ENCODE measurements around the gene DLGAP1. TPM values are rescaled to one million over a fixed set of nuclear protein-coding genes. Genes with fewer than 3 reads are reported as not detected.

Gene DLGAP1
- total and polyA plus RNA-seq, 2 of the 4 experiments (the other 2 are of a cell fraction): under 0.01 to 0.09 TPM

DNA sequence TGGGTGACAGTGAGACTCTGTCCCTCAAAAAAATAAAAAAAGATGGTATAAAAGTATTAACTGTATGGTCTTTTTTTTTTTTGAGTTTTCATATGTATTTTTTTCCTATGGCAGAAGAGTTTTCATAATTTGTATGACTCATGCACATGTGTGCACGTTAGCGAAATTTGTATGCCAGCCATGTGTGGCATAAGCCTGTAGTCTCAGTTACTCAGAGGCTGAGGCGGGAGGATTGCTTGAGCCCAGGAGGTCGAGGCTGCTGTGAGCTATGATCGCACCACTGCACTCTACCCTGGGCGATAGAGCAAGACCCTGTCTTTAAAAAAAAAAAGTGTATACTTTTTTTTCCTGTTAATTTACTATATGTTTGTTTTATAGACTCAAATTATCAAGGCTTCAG is 844.3 kb downstream of the DLGAP1 start (continued):
- TF ChIP-seq, protein P1, sequence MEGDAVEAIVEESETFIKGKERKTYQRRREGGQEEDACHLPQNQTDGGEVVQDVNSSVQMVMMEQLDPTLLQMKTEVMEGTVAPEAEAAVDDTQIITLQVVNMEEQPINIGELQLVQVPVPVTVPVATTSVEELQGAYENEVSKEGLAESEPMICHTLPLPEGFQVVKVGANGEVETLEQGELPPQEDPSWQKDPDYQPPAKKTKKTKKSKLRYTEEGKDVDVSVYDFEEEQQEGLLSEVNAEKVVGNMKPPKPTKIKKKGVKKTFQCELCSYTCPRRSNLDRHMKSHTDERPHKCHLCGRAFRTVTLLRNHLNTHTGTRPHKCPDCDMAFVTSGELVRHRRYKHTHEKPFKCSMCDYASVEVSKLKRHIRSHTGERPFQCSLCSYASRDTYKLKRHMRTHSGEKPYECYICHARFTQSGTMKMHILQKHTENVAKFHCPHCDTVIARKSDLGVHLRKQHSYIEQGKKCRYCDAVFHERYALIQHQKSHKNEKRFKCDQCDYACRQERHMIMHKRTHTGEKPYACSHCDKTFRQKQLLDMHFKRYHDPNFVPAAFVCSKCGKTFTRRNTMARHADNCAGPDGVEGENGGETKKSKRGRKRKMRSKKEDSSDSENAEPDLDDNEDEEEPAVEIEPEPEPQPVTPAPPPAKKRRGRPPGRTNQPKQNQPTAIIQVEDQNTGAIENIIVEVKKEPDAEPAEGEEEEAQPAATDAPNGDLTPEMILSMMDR (conservative IDR thresholded peaks at IDR 0.05; ENCODE audit: low read depth, low read length): no peak
- TF ChIP-seq CHD1 (IDR thresholded peaks at IDR 0.05; ENCODE audit: low read depth, low read length): no peak
- no peak for TF ChIP-seq RCOR1 (IDR thresholded peaks at IDR 0.05; ENCODE audit: insufficient replicate concordance, low read length)
